Measurements from ENCODE around the gene MYO5C.

Gene MYO5C

DNA sequence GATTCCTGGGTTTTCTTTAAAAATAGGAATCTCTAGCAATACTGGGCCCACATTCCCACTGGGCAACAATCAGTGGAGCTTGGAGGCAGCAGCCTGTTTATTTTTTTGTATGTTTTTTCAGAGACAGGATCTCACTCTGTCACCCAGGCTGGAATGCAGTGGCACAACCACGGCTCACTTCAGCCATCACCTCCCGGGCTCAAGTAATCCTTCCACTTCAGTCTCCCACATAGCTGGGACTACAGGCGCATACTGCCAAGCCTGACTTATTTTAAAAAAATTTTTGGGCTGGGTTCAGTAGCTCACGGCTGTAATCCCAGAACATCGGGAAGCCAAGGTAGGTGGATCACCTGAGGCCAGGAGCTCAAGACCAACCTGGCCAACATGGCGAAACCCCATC is 75.4 kb downstream of the MYO5C start:
- H3K4me3 ChIP-seq (replicated peaks; ENCODE audit: low read depth, low read length): no peak overlapping the region
- DNase-seq (ENCODE audit: extremely low read depth, low read depth): no peak
- no peak for TF ChIP-seq CTCF (IDR thresholded peaks at IDR 0.05; ENCODE audit: low read depth, low read length, missing control alignments)

DNA sequence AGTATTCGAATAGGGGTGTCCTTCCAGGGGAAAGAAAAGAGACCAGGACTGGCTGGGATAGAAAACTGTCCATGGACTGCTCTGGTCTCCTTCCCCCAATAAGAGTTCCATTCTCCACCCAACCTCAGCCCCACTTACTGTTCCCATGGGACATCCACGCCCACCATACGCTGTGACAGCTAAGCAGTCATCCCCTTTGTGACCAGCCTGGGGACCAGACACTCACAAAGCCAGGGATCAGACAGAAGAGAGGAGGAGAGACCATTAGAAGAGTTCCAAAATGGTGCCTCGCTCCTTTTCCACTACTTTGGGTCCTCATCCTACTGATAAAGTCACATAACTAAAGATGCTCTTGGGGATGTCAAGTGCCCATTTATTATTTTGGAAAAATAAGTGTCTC is 76.8 kb downstream of the MYO5C start:
- DNase-seq (ENCODE audit: extremely low read depth, low read depth): no peak
- no peak overlapping the region for H3K4me3 ChIP-seq (replicated peaks; ENCODE audit: low read depth, low read length)
- TF ChIP-seq CTCF (IDR thresholded peaks at IDR 0.05; ENCODE audit: low read depth, low read length, missing control alignments): no peak

DNA sequence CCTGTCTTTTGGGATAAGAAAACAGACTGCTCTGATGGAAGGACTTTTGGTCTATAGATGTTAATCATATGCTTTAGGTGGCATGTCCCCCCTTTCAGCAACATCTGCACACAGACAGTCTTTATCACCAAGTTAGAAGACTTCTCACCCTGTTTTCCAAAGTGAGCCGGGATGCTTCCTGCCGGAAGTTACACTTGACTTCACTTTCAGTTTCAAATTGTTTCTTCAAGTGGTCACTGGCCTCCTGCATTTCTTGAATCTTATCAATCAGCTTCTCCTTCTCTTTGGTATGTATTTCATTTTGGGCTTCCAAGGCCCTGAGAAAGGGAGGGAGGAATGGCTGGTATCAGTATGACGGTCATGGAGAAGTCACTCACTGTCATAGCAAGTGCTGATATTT is 77.2 kb downstream of the MYO5C start:
- no peak for TF ChIP-seq CTCF (IDR thresholded peaks at IDR 0.05; ENCODE audit: low read depth, low read length, missing control alignments)
- DNase-seq (ENCODE audit: extremely low read depth, low read depth): no peak
- H3K4me3 ChIP-seq (replicated peaks; ENCODE audit: low read depth, low read length): no peak overlapping the region

DNA sequence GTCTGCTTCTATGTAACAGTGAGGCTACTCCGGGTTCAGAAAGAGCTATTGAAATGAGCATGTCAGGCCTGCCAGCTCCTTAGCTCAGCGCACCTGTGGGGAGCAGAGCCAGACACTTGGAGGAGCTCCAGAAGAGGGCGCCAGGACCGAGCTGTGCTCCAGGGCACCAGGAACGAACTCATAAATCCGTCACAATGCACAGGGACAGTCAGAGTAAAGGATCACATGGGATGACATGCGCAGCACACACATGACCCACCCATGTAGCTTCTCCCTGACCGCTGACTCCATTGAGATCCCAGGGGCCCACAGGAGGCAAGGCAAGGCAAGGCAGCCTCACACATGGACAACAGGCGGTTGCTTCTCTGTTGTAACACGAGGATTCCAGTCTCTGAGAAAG is 78.4 kb downstream of the MYO5C start:
- H3K4me3 ChIP-seq (replicated peaks; ENCODE audit: low read depth, low read length): no peak overlapping the region
- no peak for DNase-seq (ENCODE audit: extremely low read depth, low read depth)
- TF ChIP-seq CTCF (IDR thresholded peaks at IDR 0.05; ENCODE audit: low read depth, low read length, missing control alignments): no peak

- no peak overlapping the region for H3K4me3 ChIP-seq (replicated peaks; ENCODE audit: low read depth, low read length)
- no peak for TF ChIP-seq CTCF (IDR thresholded peaks at IDR 0.05; ENCODE audit: low read depth, low read length, missing control alignments)
- DNase-seq (ENCODE audit: extremely low read depth, low read depth): no peak
Observed at GRCh38 chr15:52214553-52214952, 81.1 kb downstream of the MYO5C start.

DNA sequence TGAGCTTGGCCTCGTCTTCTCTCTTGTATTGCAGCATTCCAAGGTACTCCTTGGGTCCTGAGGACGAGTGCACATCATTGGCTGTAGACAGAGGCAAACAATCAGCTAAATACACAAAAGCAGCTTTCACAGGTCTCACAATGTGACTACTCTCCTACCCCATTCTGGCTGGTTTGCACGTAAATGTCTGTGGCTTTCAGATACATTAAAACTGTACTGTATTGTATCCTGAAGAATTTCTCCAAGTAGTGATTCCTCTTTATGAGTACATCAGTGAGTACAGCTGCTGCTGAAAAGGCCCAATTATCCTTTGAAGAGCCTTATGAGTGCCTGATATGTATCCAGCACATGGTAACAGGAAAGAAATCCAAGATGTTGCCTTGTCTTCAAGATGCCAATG is 82.4 kb downstream of the MYO5C start:
- no peak overlapping the region for H3K4me3 ChIP-seq (replicated peaks; ENCODE audit: low read depth, low read length)
- TF ChIP-seq CTCF (IDR thresholded peaks at IDR 0.05; ENCODE audit: low read depth, low read length, missing control alignments): no peak
- DNase-seq (ENCODE audit: extremely low read depth, low read depth): no peak

- H3K4me3 ChIP-seq (replicated peaks; ENCODE audit: low read depth, low read length): no peak overlapping the region
Observed at GRCh38 chr15:52208306-52208946, 87.2 kb downstream of the MYO5C start.

More at GRCh38 chr15:52208306-52208946, 87.2 kb downstream of the MYO5C start:
- TF ChIP-seq CTCF (IDR thresholded peaks at IDR 0.05; ENCODE audit: low read depth, low read length, missing control alignments): peak; percentile 90
- peak; percentile 33 for DNase-seq (ENCODE audit: extremely low read depth, low read depth)

All from HFF-Myc (cell line).